GM19467 (cell line): ENCODE measurements around the gene ZNF532.

Experiments
- ATAC-seq: cut with Tn5 transposase; IDR thresholded peaks from one replicate; pipeline ENCODE4 v1.9.1; 2021; ENCODE audit warnings: mild to moderate bottlenecking, moderate library complexity; ENCODE audit not compliant: unreplicated experiment

Gene ZNF532

GRCh38 chr18:58970943-58971790 is 106.5 kb downstream of the ZNF532 start:
- ATAC-seq, result peak; percentile 82

- ATAC-seq, result no peak
Observed at GRCh38 chr18:58975296-58975695, 110.6 kb downstream of the ZNF532 start.

- ATAC-seq, result no peak
Observed at GRCh38 chr18:58975781-58976180, 111.1 kb downstream of the ZNF532 start.

GRCh38 chr18:58977223-58977622 is 112.5 kb downstream of the ZNF532 start:
- ATAC-seq, result no peak

- no peak for ATAC-seq
Observed at GRCh38 chr18:58977801-58978200, 113.1 kb downstream of the ZNF532 start.

- ATAC-seq, result no peak
Observed at GRCh38 chr18:58978916-58979315, 114.2 kb downstream of the ZNF532 start.

- ATAC-seq, result no peak
Observed at GRCh38 chr18:58979615-58980014, 114.9 kb downstream of the ZNF532 start.

- no peak for ATAC-seq
Observed at GRCh38 chr18:58980991-58981390, 116.3 kb downstream of the ZNF532 start.

- ATAC-seq, result no peak
Observed at GRCh38 chr18:58983260-58984155, 118.8 kb downstream of the ZNF532 start.

- ATAC-seq, result no peak
Observed at GRCh38 chr18:58988600-58988999, 123.9 kb downstream of the ZNF532 start.

- ATAC-seq, result no peak
Observed at GRCh38 chr18:58989184-58989759, 124.6 kb downstream of the ZNF532 start.

- ATAC-seq, result no peak
Observed at GRCh38 chr18:58990720-58991119, 126.0 kb downstream of the ZNF532 start.

GRCh38 chr18:58991167-58991798 is 126.6 kb downstream of the ZNF532 start:
- ATAC-seq, result peak; percentile 68

- ATAC-seq, result no peak
Observed at GRCh38 chr18:58992301-58993231, 127.9 kb downstream of the ZNF532 start.

- no peak for ATAC-seq
Observed at GRCh38 chr18:58993260-58993659, 128.6 kb downstream of the ZNF532 start.

GRCh38 chr18:58995663-58996062 is 131.0 kb downstream of the ZNF532 start:
- no peak for ATAC-seq

- no peak for ATAC-seq
Observed at GRCh38 chr18:58996131-58996641, 131.5 kb downstream of the ZNF532 start.

GRCh38 chr18:58996696-58997095 is 132.0 kb downstream of the ZNF532 start:
- no peak for ATAC-seq

- ATAC-seq, result no peak
Observed at GRCh38 chr18:58997811-58998337, 133.2 kb downstream of the ZNF532 start.
